GOT3 (cell line): ENCODE measurements around the gene ZNF785.
A peak's percentile ranks its signal among the peaks of the same experiment; 100 is the strongest.
"Not testable (repeated sequence)": the region's sequence is repeated elsewhere in the genome, so short reads cannot be mapped to it uniquely, and the experiment has no call there.

ENCODE experiments used
- DNase-seq: peaks from one replicate; lab custom pipeline; 2025; ENCODE audit warnings: mixed read lengths; lab: John Stamatoyannopoulos, UW

The ZNF785 gene

DNA sequence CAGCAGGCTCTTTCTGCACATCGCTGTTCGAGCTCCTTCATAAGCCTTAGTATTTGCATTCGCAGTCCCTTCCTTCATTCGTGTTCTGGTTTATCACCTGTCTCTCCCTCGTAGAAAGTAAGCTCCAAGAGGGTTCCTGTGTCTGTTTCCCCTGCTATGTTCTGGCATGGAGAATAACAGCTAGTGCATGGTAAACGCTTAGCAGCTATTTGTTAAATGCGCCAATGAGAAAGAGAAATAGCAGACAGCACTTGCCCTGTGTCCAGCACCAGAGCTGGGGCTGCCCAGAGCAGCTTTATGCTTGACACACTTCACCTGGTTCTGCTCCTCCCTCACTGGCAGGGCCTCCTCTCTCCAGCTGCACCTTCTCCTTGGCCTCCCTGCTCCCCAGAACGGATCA lies 19.5 kb downstream of the ZNF785 start:
- DNase-seq = no peak

DNA sequence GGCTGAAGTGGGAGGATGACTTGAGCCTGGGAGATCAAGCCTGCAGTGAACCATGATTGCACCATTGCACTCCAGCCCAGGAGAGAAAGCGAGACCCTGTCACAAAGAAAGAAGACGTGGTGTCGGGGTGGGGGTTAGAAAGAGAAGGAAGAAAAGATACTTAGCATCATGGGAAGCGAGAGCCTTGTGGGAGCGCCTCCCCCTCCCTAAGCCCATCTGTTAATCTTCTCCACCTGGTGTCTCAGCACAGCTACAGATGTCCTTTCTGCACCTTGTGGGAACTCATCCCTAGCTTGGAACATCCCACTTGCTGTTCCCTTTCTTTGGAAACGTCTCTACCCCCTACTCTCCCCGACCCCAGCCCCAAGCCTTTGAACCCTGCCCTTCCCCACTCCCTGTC lies 20.0 kb downstream of the ZNF785 start:
- DNase-seq = no peak

DNA sequence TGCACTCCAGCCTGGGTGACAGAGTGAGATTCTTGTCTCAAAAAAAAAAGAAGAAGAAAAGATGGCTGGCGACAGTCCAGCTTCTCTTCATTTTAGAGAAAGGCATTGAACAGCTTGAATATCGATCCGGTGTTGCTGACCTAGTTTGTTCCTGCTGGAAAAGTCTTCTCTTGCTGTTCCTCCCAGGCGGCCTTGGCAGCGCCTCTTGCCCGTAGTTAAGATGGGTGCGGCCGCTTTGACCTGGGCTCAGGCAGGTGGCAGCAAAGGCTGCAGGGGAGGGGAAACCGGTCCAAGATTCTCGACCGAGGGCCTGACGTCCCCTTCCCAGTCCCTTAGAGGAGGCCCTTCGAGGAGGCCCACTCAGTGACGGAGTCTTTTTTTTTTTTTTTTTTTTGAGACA lies 23.5 kb downstream of the ZNF785 start:
- no peak for DNase-seq

DNA sequence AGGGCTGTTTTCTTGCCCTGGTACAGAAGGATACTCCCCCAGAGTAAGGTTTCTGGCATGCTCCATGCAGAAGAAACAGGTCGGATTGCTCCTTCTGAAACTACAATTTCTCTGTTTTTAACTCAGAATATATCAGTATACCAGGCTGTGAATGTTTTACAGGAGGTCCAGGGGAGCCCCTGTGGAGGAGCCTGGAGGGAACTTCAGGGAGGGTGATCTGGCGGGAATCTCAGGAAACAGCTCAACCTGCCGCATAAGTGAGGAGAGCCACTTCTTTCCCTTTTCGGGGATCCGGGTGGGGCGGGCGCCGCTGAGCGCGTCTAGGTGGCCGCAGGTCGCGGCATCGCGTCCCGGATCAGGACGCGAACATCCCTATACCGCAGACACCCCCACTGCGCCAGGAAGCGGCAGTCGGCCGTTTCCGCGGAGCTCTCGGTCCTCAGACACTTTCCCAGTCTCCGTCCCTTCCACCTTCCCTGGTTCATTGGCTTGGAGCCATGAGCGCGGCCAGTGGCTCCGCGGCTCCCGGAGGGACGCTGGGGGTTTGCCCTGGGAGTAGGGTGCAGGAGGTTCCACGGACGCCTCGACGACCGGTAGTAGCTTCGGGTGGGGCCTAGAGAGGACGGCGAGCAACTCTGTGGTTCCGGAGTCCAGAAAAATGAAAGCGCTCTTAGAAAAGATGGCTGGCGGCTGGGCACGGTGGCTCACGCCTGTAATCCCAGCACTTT lies 24.2 kb downstream of the ZNF785 start:
- DNase-seq = no peak

DNA sequence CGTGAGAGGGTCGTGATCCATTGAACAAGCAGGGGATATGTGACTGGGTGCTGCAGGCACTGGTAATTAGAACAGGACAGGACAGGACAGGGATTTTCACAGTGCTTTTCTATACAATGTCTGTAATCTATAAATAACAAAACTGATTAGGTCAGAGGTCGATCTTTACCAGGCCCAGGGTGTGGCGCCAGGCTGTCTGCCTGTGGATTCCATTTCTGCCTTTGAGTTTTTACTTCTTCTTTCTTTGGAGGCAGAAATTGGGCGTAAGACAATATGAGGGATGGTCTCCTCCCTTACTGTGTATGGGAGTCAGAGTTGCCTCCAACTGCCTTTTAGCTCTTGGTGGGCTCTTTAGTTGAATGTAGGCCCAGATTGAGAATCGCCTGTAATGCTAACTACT lies 25.8 kb downstream of the ZNF785 start:
- no peak for DNase-seq

DNA sequence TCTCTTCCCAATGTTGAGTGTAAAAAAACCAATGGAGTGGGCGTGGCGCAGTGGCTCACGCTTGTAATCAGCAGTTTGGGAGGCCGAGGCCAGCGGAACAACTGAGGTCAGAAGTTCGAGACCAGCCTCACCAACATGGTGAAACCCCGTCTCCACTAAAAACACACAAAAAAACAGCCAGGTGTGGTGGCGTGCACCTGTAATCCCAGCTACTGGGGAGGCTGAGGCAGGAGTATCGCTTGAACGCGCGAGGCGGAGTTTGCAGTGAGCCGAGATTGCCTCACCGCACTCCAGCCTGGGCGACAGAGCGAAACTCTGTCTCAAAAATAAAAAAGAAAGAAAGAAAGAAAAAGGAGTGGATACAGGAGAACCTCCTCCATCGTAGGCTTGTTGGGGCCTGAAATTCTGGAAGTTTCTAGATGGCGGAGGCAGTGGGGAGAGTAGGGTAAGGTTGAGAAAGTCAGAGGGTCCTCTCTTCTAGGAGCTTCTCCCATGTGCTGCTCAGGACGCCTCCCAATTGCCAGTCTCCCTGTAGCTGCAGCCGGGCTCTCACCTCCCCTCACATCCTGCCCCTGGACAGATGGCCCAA lies 26.6 kb downstream of the ZNF785 start:
- no peak for DNase-seq

DNA sequence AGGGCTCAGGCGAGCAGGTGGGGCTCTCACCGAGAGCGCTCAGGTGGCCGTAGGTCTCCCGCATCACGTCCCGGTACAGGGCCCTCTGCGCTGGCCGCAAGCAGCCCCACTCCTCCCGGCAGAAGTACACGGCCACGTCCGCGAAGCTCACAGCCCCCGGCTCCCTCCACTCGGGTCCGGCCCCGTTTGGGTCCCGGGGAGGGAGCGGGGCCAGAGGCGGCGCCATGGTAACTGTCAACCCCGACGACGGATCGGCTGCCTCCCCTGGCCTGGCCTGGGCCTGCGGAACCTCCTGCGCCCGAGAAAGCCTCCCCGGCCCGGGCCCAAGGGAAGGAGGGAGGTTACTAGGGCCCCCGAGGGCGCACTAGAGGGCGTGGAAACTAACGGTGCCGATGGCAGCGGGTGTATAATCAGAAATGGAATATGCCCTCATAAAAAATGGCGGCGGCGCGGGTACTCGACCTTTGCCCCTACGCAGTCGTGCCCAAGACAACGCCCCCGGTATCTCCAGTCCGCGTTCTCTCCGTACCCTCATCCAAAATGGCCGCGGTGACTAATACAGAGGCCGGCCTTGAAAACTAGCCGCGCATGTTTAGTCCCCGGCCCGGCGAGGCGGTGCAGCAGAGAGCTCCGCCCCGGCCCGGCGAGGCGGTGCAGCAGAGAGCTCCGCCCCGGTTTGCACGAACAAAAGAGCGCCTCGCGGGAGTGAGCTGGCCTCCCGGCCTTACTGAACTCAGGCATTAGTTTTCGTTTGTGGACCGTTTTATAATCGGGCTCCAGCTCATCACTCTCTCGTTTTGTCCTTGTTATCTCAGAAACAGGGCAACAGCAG lies 27.3 kb downstream of the ZNF785 start, which contains the start of gene ZNF764:
Gene ZNF764 (minus strand): TSS at position 418 of the 832 bp plus-strand sequence. CDS start 192 bp downstream, at position 226.
- peak; percentile 94 for DNase-seq

DNA sequence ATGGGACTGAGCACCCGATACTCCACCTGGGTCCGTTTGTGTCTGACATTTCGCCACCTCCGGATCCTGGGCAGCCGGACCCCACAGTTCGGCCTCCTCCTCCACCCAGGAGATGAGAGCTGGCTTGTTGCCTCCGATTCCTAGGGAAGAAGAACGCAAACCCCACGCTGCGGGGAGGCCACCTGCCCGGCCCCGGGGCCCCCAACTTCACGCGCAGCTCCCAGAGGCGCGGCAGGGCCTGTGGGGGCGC lies 27.9 kb downstream of the ZNF785 start:
- no peak for DNase-seq

DNA sequence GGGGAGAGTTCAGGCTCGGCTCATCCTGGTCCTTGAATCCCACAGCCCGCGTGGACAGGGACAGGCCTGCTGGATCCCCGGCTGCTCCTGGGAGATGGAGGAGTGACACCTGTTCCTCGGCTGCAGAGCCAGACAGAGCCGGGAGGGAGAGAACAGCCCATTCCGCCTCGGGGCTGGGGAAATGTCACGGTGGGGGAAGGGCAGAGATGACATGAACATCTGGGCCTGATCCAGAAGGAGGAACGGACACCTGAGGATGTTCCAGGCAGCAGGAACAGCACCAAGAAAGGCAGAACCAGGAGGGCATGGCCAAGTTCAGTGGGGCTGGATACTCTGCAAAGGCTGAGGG lies 29.4 kb downstream of the ZNF785 start:
- DNase-seq = no peak

DNA sequence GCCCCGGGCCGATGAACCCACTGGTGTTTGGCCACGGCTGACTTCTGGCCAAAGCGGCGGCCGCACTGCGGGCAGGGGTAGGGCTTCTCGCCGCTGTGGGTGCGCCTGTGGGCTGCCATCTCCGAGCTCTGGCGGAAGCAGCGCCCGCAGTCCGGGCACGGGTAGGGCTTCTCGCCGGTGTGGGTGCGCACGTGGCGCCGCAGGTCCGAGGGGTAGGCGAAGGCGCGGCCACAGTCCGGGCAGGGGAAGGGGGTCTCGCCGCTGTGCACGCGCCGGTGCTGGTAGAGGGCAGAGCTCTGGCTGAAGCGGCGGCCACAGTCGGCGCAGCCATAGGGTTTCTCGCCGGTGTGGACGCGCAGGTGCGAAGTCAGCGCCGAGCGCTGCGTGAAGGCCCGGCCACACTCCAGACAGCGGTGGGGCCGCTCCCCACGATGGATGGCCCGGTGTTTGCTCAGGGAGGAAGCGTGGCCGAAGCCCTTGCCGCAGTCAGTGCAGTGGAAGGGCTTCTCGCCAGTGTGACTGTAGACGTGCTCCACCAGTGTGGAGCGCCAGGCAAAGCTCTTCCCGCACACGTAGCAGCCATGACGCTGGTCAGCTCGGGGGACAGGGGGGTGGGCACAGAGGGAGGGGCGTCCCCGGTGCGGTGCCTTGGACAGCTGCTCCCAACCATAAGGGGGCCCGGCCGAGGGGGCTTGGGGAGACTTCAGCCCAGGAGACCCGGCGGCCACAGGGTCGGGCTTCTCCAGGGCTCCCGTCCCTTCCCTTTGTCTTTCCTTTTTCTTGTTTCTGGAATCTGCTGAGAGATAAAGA lies 30.0 kb downstream of the ZNF785 start:
- DNase-seq = no peak

DNA sequence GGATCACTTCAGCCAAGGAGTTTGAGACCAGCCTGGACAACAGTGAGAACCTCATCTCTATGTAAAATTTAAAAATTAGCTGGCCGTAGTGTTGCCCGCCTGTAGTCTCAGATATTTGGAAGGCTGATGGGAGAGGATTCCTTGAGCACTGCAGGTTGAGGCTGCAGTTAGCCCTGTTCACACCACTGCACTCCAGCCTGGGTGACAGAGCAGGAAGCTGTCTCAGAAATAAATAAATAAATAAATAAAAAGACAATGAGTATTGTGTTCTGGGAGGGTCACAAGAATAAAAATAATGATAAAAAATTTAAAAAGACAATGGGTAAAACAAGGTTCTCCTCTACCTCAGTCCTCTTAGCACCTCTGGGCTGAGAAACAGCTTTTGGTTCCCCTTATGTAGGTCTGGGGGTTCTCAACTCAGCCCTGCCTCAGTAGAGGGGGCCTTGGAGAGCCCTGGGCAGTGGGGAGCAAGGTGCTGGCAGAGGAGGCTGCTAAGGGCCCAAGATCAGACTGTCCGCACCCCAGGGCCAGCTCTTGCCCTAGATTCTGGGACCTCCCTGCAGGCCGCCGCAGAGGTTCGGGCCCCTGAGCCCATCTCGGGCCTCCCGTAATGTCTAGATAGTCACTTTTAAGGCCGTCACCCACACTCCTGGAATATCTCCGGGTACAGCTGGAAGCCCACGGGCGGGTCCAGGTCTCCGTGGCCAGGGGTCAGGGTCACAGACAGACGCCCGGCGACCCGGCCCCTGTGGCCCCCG lies 30.8 kb downstream of the ZNF785 start:
- DNase-seq = no peak

DNA sequence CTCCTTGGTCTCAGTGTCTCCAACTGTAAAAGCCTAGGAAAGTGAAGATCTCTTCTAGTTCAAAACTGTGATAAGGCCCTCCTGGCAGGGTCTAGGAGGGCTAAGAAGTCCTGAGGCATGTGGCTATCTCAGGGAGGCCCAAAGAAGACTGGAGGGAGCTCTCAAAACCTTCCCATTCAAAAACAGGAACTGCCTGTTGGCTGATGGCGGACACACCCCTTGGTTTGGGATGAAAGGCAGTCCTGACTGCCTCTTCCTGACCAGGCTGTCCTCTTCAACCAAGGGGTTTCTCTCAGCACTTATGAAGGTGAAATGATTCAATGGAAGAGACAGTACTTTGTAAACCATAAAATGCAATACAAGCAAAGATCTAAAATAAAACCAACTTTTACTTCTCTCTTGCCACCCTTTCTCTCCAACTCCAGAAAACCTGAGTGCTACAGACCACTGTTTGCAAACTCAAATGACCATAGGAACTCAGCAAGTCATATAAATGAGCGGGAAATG lies 32.1 kb downstream of the ZNF785 start:
- no peak for DNase-seq

DNA sequence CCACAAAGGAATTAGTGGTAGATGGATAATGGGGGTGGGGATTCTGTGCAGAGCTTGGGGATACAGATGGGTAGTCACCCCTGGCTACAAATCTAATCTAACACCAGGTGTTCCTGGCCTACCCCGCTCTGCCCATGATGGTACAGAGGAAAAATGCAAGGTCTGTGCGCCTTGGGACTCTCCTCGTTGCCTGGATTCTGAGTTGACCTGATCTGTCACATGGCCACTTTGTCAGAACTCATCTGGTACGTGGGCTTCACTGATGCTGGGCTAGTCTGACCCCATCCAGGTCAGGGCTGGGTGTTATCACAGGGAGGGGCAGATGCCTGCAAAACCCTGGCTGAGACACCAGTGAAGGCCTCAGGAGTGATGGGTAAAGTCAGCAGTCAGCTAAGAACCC lies 32.5 kb downstream of the ZNF785 start:
- no peak for DNase-seq

DNA sequence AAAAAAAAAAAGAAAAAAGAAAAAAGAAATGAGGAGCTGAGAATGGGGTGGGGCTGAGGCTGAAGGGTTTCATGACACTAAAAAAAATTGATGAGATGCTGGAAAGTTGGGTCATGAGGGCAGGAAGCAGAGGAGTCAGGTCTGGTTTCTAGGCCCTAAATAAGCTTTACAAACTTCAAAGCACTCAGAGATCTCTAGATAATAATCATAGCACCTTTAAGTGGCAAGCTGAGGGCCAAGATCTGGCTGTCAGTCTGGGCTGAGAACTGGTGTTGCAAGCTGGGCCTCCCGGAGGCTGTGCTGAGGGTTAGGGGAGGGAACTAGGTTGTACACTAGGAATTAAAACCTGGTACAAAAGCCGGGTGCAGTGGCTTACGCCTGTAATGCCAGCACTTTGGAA lies 33.7 kb downstream of the ZNF785 start:
- DNase-seq = no peak

DNA sequence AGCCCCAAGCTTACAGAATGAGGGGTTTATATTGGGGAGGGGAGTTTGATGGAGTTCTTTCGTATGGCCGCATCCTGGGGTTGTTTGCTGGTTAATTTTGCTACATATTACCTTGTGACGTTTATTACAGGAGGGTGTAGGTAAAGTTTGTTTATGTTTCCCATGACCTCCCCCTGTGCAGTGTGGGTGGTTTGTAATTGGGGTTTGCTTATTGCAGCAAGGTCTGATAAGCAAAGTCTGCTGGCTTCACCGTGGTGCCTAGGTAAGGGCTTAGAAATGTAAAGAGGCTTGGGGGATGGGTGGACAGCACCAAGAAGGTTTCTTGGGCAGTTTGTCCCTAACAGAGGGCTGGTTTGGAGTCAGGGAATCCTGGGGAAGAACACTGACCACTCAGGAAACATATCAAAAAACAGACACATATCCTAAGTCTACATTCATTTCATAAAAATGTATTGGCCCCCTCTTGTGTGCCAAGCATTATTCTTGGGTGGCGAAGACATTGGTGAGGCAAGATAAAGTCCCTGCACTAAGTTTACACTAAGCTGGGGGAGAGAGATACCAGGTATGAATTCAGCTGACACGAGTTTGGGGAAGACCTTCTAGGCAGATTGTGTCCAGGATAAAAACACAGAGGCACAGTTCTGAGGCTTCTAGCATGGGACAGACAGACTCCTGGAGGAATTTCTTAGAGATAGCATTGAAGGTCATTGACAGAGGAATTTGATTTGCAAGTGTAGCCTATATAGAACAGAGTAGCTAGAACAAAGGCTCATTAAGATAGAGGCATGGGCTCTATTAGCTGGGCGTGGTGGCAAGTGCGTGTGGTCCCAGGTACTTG lies 36.9 kb downstream of the ZNF785 start:
- DNase-seq = no peak

DNA sequence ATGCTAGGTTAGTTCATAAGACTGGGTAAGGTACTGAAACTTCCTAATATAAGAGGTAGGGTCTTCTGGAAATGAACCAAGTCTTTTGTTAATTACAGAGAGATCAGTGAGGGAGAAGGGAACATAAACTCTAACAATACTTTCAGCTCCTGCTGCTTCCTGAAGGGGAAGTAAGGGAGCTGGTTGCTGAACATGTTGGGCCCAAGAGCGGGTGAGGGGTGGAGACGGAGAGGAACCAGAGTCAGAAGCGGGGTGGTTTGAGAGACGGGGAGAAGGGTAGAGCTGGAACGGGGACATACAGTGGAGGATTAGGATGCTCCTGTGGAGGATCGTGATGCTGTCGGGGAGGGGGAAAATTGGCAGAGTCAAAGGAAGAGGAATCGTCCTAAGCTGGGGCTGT lies 39.4 kb downstream of the ZNF785 start:
- no peak for DNase-seq

DNA sequence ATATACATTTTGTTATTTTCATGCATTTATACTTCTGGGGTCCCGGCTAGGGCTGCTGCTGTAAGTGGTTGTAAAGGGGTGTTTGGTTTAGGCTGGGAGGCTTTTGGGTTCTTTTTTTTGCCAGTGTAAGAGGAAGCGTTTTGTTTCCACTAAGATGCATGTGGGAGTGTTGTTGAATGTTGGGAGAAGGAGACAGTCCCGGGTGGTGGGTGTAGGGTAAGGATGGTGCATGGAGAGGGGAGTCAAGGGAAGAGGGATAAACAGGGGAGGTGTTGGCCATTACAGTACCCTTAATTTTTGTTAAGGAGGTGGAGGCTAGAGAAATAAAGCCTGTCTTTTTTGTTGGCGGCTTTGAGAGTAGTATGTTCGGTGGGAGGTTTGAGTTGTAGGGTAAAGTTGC lies 42.4 kb downstream of the ZNF785 start:
- no peak for DNase-seq

DNA sequence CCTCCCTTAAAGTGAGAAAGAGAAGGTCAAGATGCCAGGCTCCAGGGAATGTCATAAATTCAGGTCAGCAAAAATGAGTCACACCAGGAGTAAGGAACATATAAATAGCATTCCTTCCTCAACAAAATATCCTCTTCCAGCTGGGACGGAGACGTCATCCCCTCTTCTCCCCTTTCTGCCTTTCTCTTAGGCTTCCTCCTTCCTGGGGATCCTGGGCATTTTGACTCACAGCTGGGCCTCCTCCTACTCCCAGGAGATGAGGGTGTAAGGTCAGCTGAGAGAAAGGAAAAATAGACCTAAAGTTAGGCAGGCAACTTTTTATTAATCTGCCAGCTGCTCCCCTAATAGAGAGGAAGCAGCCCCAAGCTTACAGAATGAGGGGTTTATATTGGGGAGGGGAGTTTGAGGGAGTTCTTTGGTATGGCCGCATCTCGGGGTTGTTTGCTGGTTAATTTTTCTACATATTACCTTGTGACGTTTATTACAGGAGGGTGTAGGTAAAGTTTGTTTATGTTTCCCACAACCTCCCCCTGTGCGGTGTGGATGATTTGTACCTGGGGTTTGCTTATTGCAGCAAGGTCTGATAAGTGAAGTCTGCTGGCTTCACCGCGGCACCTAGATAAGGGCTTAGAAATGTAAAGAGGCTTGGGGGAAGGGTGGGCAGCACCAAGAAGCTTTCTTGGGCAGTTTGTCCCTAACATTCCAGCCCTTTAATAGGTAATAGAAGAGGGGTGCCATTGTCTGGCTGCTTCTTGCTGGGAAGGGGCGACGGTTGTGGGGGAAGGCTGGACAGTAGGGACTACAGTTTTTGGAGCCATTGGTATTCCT lies 43.8 kb downstream of the ZNF785 start:
- no peak for DNase-seq

DNA sequence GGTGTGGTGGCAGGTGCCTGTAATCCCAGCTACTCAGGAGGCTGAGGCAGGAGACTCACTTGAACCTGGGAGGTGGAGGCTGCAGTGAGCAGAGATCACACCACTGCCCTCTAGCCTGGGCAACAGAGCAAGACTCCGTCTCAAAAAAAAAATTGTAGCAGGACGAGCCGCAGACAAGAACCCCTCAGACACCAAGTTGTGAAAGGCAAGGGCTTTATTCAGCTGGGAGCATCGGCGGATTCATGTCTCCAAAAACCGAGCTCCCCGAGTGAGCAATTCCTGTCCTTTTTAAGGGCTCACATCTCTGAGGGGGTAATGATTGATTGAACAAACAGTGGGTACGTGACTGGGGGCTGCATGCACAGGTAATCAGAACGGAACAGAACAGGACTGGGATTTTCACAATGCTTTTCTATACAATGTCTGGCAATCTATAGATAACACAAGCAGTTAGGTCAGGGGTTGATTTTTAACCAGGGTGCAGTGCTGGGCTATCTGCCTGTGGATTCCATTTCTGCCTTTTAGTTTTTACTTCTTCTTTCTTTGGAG lies 44.5 kb downstream of the ZNF785 start:
- not testable (repeated sequence) for DNase-seq
